Measurements from ENCODE around the gene SF3B3. TPM values are rescaled to one million over a fixed set of nuclear protein-coding genes. Genes with fewer than 3 reads are reported as not detected.

SF3B3 gene
- total RNA-seq (2022) (449 and 463 TPM in 2 replicates), Bru-seq, nascent RNA (percentile 98 among the genes with signal in this experiment), BruChase-seq, experiment 1, labeled RNA remaining after a 6-hour chase (percentile 97 among the genes with signal in this experiment), BruChase-seq, experiment 2, labeled RNA remaining after a 2-hour chase (percentile 96 among the genes with signal in this experiment)
- long read RNA-seq, full-length matches to known transcripts, result 68 of 114 reads
- long read RNA-seq, partial matches to known transcripts, result 25 of 114 reads
- long read RNA-seq, other reads (novel, unspliced or antisense), result 21 of 114 reads

GRCh38 chr16:70523743-70524398, at the start of gene SF3B3:
TSS of gene SF3B3 (plus strand) at chr16:70523816. CDS start at chr16:70526657, 2,841 bp downstream.
- DNase-seq, result peak; percentile 66
- peaks cover 69% of the 10 kb centered on the region for H3K36me3 Mint-ChIP-seq (ENCODE audit: insufficient read depth, unreplicated experiment)

DNA sequence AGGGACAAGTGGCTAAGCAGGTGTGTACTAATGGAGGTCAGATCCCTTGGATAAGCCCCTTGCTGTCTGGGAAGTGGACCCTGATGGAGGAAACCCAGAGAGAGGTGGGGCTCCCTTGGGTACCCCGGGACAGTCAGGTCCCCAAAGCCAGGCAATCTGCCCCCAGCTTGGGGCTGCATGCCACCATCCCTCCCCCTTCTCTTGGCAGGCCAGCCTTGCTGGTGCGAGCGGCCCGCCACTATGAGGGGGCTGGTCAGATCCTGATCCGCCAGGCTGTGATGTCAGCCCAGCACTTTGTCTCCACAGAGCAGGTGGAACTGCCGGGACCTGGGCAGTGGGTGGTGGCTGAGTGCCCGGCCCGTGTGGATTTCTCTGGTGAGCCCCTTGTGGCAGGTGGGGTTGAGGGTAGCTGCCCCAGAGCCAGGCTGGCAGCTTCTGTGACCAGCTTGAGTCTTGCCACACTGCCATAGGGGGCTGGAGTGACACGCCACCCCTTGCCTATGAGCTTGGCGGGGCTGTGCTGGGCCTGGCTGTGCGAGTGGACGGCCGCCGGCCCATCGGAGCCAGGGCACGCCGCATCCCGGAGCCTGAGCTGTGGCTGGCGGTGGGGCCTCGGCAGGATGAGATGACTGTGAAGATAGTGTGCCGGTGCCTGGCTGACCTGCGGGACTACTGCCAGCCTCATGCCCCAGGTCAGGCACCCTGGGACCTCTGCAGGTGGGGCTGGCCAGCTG, 49.1 kb upstream of the SF3B3 start:
- Mint-ChIP-seq H3K27me3 (ENCODE audit: unreplicated experiment) (no peaks in the 10 kb centered on the region), H3K9me3 (ENCODE audit: low read depth, unreplicated experiment) (no peaks in the 10 kb centered on the region), H3K4me3 (ENCODE audit: low read depth, unreplicated experiment) (no peak overlapping the region), H3K27ac (ENCODE audit: unreplicated experiment) (no peak overlapping the region), H3K36me3 (ENCODE audit: insufficient read depth, unreplicated experiment) (peaks cover 36% of the 10 kb centered on the region), H3K4me1 (ENCODE audit: low read depth, unreplicated experiment) (peaks cover 14% of the 10 kb centered on the region)
- CTCF ChIA-PET, result no interaction called here
- no peak for DNase-seq
- TF ChIP-seq CTCF (IDR thresholded peaks at IDR 0.05; ENCODE audit: unreplicated experiment), result no peak
- intact Hi-C loops (cut with micrococcal nuclease; ENCODE audit: unreplicated experiment), result no loop called here
- no TSS peak for BruUV-seq (replicated peaks)

More at GRCh38 chr16:70523743-70524398, at the start of gene SF3B3:
- peak within 1 kb of the TSS; percentile 89 for H3K4me3 Mint-ChIP-seq (ENCODE audit: low read depth, unreplicated experiment)
- H3K27me3 Mint-ChIP-seq (ENCODE audit: unreplicated experiment), result no peaks in the 10 kb centered on the region
- no peaks in the 10 kb centered on the region for H3K9me3 Mint-ChIP-seq (ENCODE audit: low read depth, unreplicated experiment)
- TF ChIP-seq CTCF (IDR thresholded peaks at IDR 0.05; ENCODE audit: unreplicated experiment), result no peak
- BruUV-seq (replicated peaks), result no TSS peak
- CTCF ChIA-PET, result interaction anchor here (0.8 kb wide), 1 partner anchor 8 kb away, joined by 4 read pairs; no protein-coding TSS in a partner anchor
- peak within 1 kb of the TSS; percentile 99 for H3K27ac Mint-ChIP-seq (ENCODE audit: unreplicated experiment)
- peaks cover 22% of the 10 kb centered on the region for H3K4me1 Mint-ChIP-seq (ENCODE audit: low read depth, unreplicated experiment)
- intact Hi-C loops (cut with micrococcal nuclease; ENCODE audit: unreplicated experiment), result no loop called here

DNA sequence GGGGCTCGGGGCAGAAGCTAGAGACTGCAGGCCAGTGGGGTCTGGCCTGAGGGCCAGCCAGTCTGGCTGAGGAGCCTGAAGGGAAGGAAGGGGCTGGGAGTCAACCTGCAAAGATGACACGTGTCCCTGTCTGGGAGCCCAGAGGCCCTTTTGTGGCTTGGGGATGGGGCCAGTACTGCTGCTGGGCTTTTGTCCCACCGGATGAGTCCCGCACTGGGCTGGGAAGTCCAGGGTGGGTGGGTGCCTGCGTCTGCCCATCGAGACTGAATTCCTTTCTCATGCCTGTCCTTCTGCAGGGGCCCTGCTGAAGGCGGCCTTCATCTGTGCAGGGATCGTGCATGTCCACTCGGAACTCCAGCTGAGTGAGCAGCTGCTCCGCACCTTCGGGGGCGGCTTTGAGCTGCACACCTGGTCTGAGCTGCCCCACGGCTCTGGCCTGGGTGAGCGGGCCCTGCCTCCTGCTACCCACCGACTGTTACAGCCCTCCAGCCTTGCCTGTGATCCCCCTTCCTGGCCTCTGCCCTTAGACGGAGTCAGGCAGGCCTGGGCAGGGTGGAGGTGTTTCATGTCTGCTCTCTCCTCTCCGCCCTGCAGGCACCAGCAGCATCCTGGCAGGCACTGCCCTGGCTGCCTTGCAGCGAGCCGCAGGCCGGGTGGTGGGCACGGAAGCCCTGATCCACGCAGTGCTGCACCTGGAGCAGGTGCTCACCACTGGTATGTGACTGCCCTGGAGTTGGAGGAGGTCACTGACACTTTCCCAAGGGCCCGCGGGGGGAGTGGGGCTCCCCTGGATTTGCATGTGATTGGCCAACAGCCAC, 48.4 kb upstream of the SF3B3 start:
- no TSS peak for BruUV-seq (replicated peaks)
- no peak overlapping the region for H3K4me3 Mint-ChIP-seq (ENCODE audit: low read depth, unreplicated experiment)
- CTCF ChIA-PET, result no interaction called here
- H3K27ac Mint-ChIP-seq (ENCODE audit: unreplicated experiment), result no peak overlapping the region
- no peak for DNase-seq
- no peaks in the 10 kb centered on the region for H3K9me3 Mint-ChIP-seq (ENCODE audit: low read depth, unreplicated experiment)
- H3K27me3 Mint-ChIP-seq (ENCODE audit: unreplicated experiment), result no peaks in the 10 kb centered on the region
- TF ChIP-seq CTCF (IDR thresholded peaks at IDR 0.05; ENCODE audit: unreplicated experiment), result no peak
- intact Hi-C loops (cut with micrococcal nuclease; ENCODE audit: unreplicated experiment), result no loop called here
- H3K36me3 Mint-ChIP-seq (ENCODE audit: insufficient read depth, unreplicated experiment), result peaks cover 36% of the 10 kb centered on the region
- H3K4me1 Mint-ChIP-seq (ENCODE audit: low read depth, unreplicated experiment), result peaks cover 14% of the 10 kb centered on the region

All from Calu3 (cell line).